Measurements from ENCODE around the gene HTR2A. TPM values are rescaled to one million over a fixed set of nuclear protein-coding genes. Genes with fewer than 3 reads are reported as not detected.

The HTR2A gene
- total and polyA plus RNA-seq, 8 donors, result 0.03 to 0.18 (median 0.08) TPM; not detected in 5

GRCh38 chr13:46782691-46783090 lies 114.2 kb downstream of the HTR2A start:
- ATAC-seq, result no peak
- Histone ChIP-seq H3K27ac (no peak overlapping the region), H3K4me1 (no peaks in the 10 kb centered on the region), H3K4me3 (no peak overlapping the region), H3K36me3 (peaks cover 0 to 57% (median 10%) of the 10 kb centered on the region in 3 donors), H3K27me3 (no peaks in the 10 kb centered on the region), H3K9me3 (no peaks in the 10 kb centered on the region)
- intact Hi-C loops (cut with DNase I), result no loop called here
- 55 to 75% methylated on average over 2 of the region's 2 CpGs for WGBS, 2 donors
- no peak for FAIRE-seq
- no peak for DNase-seq
- no peak for TF ChIP-seq CTCF (IDR thresholded peaks at IDR 0.05)

GRCh38 chr13:46782066-46782465 lies 114.8 kb downstream of the HTR2A start:
- intact Hi-C loops (cut with DNase I), result no loop called here
- DNase-seq (no peak), ATAC-seq (no peak), FAIRE-seq (no peak)
- Histone ChIP-seq H3K27ac (no peak overlapping the region), H3K27me3 (no peaks in the 10 kb centered on the region), H3K9me3 (no peaks in the 10 kb centered on the region), H3K4me1 (no peaks in the 10 kb centered on the region), H3K36me3 (peaks cover 0 to 62% (median 10%) of the 10 kb centered on the region in 3 donors), H3K4me3 (no peak overlapping the region)
- no peak for TF ChIP-seq CTCF (IDR thresholded peaks at IDR 0.05)
- 90% methylated on average over 1 of the region's 1 CpG for WGBS, 2 donors

Other genes starting within 250 kb of the HTR2A start
- gene ESD, start 99.9 kb downstream of the HTR2A start, total RNA-seq, result 10 to 100 TPM; 19.2 to 40.4 (median 31.0) TPM
- 10 to 100 TPM; 24.4 to 58.9 TPM for gene ESD, start 99.9 kb downstream of the HTR2A start, polyA plus RNA-seq

All from pancreas (tissue), 10 donors.